ENCODE results near the gene ATOH8.

ATOH8 gene, protein sequence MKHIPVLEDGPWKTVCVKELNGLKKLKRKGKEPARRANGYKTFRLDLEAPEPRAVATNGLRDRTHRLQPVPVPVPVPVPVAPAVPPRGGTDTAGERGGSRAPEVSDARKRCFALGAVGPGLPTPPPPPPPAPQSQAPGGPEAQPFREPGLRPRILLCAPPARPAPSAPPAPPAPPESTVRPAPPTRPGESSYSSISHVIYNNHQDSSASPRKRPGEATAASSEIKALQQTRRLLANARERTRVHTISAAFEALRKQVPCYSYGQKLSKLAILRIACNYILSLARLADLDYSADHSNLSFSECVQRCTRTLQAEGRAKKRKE

DNA sequence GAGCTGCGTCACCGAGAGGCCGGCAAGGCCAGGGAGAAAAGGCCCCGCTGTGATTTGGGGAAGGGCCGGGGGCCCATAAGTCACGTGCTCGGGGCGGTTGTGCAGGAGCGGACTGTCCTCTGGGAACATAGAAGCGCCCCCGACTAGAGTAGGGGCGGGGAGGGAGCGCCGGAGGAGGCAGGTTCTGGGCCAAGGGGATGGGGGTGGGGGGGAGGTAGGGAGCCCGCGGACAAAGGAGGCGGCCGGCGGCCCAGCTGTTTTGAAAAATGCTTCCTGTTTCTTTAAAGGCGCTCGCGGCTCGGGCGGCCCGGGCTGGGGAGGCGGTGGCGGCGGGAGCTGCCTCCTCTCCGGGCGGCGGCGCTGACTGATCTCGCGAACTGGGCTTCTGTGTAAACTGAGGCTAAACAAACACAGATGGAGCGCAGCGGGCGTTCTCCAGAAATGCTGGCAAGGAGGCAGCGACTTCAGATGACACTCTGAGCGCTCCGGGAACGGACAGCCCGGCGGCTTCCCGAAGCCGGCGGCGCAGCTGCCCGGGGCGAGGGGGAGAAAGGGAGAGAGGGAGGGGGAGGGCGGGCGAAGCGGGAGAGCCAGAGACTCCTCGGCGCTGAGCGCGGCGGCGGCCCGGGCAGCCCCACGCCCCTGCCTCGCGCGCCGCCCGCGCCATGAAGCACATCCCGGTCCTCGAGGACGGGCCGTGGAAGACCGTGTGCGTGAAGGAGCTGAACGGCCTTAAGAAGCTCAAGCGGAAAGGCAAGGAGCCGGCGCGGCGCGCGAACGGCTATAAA, at the start of gene ATOH8:
Gene ATOH8 (plus strand): TSS at position 467 of the 788 bp plus-strand sequence. CDS start 199 bp downstream, at position 666.
- Histone ChIP-seq H3K27me3 (ENCODE audit: insufficient read depth, low read length, poor library complexity) (peaks cover 66% of the 10 kb centered on the region), H4K20me1 (ENCODE audit: insufficient read depth, low read length) (peaks cover 20% of the 10 kb centered on the region), H3K4me3 (ENCODE audit: low read depth in 1 of 2, low read length in 2 of 2) (peak within 1 kb of the TSS in 1 of 2 experiments; percentile 50; a peak in 3 of 4 replicates), H3K9ac (ENCODE audit: low read depth, low read length) (peak within 1 kb of the TSS; percentile 24; the same call in 1 of the 2 replicates), H2AFZ (ENCODE audit: low read depth, low read length) (peak within 1 kb of the TSS; percentile 48; the same call in 1 of the 2 replicates), H3K4me2 (ENCODE audit: insufficient read depth, low read length) (peak within 1 kb of the TSS; percentile 68), H3K27ac (ENCODE audit: low read length) (no peak within 1 kb of the TSS), H3K4me1 (ENCODE audit: insufficient read depth, low read length) (peaks cover 15% of the 10 kb centered on the region), H3K9me3 (ENCODE audit: insufficient read depth, low read length, severe bottlenecking) (no peaks in the 10 kb centered on the region), H3K79me2 (ENCODE audit: insufficient read depth, low read length) (no peaks in the 10 kb centered on the region), H3K36me3 (ENCODE audit: insufficient read depth, low read length) (no peaks in the 10 kb centered on the region)
- peak; percentile 83 for TF ChIP-seq EZH2 (IDR thresholded peaks at IDR 0.05; ENCODE audit: borderline replicate concordance, low read depth, low read length, severe bottlenecking)
- TF ChIP-seq, protein P1, sequence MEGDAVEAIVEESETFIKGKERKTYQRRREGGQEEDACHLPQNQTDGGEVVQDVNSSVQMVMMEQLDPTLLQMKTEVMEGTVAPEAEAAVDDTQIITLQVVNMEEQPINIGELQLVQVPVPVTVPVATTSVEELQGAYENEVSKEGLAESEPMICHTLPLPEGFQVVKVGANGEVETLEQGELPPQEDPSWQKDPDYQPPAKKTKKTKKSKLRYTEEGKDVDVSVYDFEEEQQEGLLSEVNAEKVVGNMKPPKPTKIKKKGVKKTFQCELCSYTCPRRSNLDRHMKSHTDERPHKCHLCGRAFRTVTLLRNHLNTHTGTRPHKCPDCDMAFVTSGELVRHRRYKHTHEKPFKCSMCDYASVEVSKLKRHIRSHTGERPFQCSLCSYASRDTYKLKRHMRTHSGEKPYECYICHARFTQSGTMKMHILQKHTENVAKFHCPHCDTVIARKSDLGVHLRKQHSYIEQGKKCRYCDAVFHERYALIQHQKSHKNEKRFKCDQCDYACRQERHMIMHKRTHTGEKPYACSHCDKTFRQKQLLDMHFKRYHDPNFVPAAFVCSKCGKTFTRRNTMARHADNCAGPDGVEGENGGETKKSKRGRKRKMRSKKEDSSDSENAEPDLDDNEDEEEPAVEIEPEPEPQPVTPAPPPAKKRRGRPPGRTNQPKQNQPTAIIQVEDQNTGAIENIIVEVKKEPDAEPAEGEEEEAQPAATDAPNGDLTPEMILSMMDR (IDR thresholded peaks at IDR 0.05; ENCODE audit: borderline replicate concordance, extremely low read depth, low read length, poor library complexity, severe bottlenecking): no peak
- ATAC-seq (ENCODE audit: insufficient read depth, low read depth) (peak; percentile 50), DNase-seq (peak; percentile 32)

DNA sequence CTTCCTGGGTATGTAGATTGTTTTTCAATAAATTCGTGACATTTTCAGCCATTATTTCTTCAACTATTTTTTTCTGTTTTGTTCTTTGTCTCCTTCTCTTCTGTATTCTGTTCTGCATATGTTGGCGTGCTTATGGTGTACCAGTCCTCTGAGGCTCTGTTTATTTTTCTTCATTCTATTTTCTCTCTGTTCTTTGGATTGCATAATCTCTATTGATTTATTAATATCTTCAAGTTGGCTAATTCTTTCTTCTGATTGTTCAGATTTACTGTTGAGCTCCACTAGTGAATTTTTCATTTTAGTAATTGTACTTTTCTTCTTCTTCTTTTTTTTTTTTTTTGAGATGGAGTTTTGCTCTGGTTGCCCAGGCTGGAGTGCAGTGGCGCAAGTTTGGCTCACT, 49.8 kb upstream of the ATOH8 start:
- Histone ChIP-seq H4K20me1 (ENCODE audit: insufficient read depth, low read length) (no peaks in the 10 kb centered on the region), H3K27ac (ENCODE audit: low read length) (no peak overlapping the region), H3K9ac (ENCODE audit: low read depth, low read length) (no peak overlapping the region), H3K4me3 (ENCODE audit: low read depth in 1 of 2, low read length in 2 of 2) (no peak overlapping the region), H3K4me1 (ENCODE audit: insufficient read depth, low read length) (peaks cover 9% of the 10 kb centered on the region), H3K9me3 (ENCODE audit: insufficient read depth, low read length, severe bottlenecking) (no peaks in the 10 kb centered on the region), H3K27me3 (ENCODE audit: insufficient read depth, low read length, poor library complexity) (peaks cover 7% of the 10 kb centered on the region), H3K79me2 (ENCODE audit: insufficient read depth, low read length) (no peaks in the 10 kb centered on the region), H3K36me3 (ENCODE audit: insufficient read depth, low read length) (no peaks in the 10 kb centered on the region), H3K4me2 (ENCODE audit: insufficient read depth, low read length) (no peak overlapping the region), H2AFZ (ENCODE audit: low read depth, low read length) (no peak overlapping the region)
- TF ChIP-seq, protein P1 (IDR thresholded peaks at IDR 0.05; ENCODE audit: borderline replicate concordance, extremely low read depth, low read length, poor library complexity, severe bottlenecking): no peak
- TF ChIP-seq EZH2 (IDR thresholded peaks at IDR 0.05; ENCODE audit: borderline replicate concordance, low read depth, low read length, severe bottlenecking): no peak
- no peak for DNase-seq
- no peak for ATAC-seq (ENCODE audit: insufficient read depth, low read depth)

DNA sequence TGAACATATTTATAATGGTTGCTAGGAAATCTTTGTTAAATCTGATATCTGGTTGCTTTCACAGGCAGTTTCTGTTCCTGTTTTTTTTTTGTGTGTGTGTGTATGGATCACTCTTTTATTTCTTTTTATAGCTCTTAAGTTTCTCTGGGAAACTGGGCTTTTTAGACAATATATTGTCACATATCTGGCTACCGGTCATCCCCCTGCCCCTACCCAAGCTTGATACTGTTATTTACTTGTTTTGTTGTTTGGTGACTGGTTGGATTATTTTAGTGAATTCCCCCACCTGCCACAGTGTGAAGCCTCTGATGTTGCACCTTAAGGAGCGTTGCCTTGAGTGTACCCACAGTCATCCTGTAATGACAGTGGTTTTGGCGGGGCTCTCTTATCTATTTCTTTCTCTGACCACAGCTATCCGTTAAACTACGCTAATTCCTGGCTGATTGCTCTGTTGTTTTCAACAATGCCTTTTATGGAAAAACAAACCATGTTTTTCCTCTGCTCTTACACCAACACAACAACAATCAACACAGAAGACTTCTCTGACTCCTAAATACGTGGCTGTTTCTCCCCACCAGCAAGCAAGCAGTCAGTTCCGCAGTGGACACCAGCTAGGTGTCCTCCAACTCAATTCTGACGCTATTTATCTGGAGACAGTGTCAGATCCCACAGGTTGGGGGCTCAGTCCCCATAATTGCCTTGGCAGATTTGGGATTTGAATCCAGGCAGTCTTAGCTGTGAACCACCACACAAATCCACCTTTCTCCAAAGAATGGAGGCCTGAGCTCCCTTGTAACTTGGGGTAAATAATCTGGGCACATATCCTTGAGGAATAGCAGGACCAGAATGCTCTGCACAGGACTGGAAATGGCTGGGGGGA, 48.8 kb upstream of the ATOH8 start:
- ATAC-seq (ENCODE audit: insufficient read depth, low read depth): no peak
- DNase-seq: no peak
- no peaks in the 10 kb centered on the region for H3K79me2 ChIP-seq (ENCODE audit: insufficient read depth, low read length)
- no peak overlapping the region for H3K9ac ChIP-seq (ENCODE audit: low read depth, low read length)
- H2AFZ ChIP-seq (ENCODE audit: low read depth, low read length): no peak overlapping the region
- peaks cover 9% of the 10 kb centered on the region for H3K4me1 ChIP-seq (ENCODE audit: insufficient read depth, low read length)
- TF ChIP-seq EZH2 (IDR thresholded peaks at IDR 0.05; ENCODE audit: borderline replicate concordance, low read depth, low read length, severe bottlenecking): no peak
- TF ChIP-seq, protein P1 (IDR thresholded peaks at IDR 0.05; ENCODE audit: borderline replicate concordance, extremely low read depth, low read length, poor library complexity, severe bottlenecking): no peak
- no peaks in the 10 kb centered on the region for H3K36me3 ChIP-seq (ENCODE audit: insufficient read depth, low read length)
- H4K20me1 ChIP-seq (ENCODE audit: insufficient read depth, low read length): no peaks in the 10 kb centered on the region
- H3K9me3 ChIP-seq (ENCODE audit: insufficient read depth, low read length, severe bottlenecking): no peaks in the 10 kb centered on the region
- H3K27me3 ChIP-seq (ENCODE audit: insufficient read depth, low read length, poor library complexity): peaks cover 7% of the 10 kb centered on the region
- H3K4me2 ChIP-seq (ENCODE audit: insufficient read depth, low read length): no peak overlapping the region
- no peak overlapping the region for H3K4me3 ChIP-seq (ENCODE audit: low read depth in 1 of 2, low read length in 2 of 2)
- H3K27ac ChIP-seq (ENCODE audit: low read length): no peak overlapping the region

Measured in DND-41 (cell line).